Measurements from ENCODE around the gene TPRG1. TPM values are rescaled to one million over a fixed set of nuclear protein-coding genes. Genes with fewer than 3 reads are reported as not detected.

Gene TPRG1
- total RNA-seq, 4 donors from 2014 or later, result 31.3 to 72.0 (median 47.0) TPM

DNA sequence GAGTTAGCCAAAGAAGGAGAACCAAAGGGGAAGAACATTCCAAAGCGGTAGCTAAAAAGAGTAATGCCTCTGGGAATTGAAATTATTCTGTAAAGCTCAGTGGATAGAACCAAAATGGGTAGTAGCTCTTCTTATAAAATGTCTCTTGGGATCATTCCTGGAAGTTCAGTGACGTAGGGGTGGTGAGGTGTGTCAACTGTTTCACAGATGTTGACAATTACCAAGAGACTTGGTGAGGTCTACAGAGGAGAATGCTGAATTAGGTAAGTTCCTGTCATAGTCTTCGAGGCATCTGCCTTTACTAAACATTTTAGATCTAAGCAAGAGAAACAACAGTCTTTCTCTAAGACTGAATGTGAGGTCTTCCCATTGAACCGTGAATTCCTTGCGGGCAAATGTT is 67.8 kb downstream of the TPRG1 start:
- TF ChIP-seq CTCF (IDR thresholded peaks at IDR 0.05; ENCODE audit: low read depth), result no peak

GRCh38 chr3:189249987-189250386 is 78.2 kb downstream of the TPRG1 start:
- TF ChIP-seq CTCF (IDR thresholded peaks at IDR 0.05; ENCODE audit: low read depth), result no peak

GRCh38 chr3:189258261-189258660 is 86.5 kb downstream of the TPRG1 start:
- no peak for TF ChIP-seq CTCF (IDR thresholded peaks at IDR 0.05; ENCODE audit: low read depth)

GRCh38 chr3:189260556-189261493 is 89.1 kb downstream of the TPRG1 start:
- TF ChIP-seq CTCF (IDR thresholded peaks at IDR 0.05; ENCODE audit: low read depth), result no peak

DNA sequence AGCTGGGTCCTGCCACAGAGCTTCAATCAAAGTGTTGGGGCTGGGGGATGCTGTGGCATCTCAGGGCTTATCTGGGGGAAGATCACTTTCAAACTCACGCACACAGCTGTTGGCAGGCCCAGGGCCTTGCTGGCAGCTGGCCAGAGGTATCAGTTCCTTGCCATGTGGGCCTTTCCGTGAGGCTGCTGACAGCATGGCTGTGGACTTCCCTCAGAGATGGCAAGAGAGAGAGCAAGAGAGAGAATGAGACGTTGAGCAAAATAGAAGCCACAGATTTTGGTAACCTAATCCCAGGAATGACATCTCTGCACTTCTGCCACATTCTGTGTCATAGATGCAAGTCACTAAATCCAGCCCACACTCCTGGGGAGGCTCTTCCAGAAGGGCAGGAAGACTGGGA is 91.0 kb downstream of the TPRG1 start:
- no peak for TF ChIP-seq CTCF (IDR thresholded peaks at IDR 0.05; ENCODE audit: low read depth)

GRCh38 chr3:189267981-189268613 is 96.3 kb downstream of the TPRG1 start:
- TF ChIP-seq CTCF (IDR thresholded peaks at IDR 0.05; ENCODE audit: low read depth), result no peak

DNA sequence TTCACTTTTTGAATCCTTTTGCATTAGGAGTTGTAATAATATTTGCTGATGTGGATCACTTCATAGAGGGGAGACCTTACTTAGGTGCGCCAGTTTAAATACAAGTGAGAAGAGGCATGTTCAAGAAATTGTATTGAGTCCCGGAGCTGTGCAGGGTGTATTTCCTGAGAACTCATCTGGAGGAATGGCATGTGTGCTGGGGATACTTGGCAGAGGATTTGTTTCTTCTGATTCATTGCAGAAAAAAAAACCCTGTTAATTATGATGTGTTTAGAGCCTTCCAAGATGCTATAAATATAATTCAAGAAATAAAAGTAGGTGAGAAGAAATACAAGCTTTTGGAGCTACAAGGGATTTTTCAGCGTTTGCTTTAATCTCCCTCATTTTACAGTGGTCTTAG is 97.6 kb downstream of the TPRG1 start:
- no peak for TF ChIP-seq CTCF (IDR thresholded peaks at IDR 0.05; ENCODE audit: low read depth)

Data from subcutaneous adipose tissue (tissue), 4 donors.